ENCODE data around the gene PAX7.
"Not testable (repeated sequence)": the region's sequence is repeated elsewhere in the genome, so short reads cannot be mapped to it uniquely, and the experiment has no call there.

The PAX7 gene

GRCh38 chr1:18761948-18762840, 131.5 kb downstream of the PAX7 start:
- no peak for DNase-seq (ENCODE audit: low read depth in 2 of 2)

GRCh38 chr1:18764362-18764761, 133.7 kb downstream of the PAX7 start:
- DNase-seq (ENCODE audit: low read depth in 2 of 2) = no peak

GRCh38 chr1:18765725-18766124, 135.1 kb downstream of the PAX7 start:
- DNase-seq (ENCODE audit: low read depth in 2 of 2) = no peak

GRCh38 chr1:18766328-18766727, 135.7 kb downstream of the PAX7 start:
- DNase-seq (ENCODE audit: low read depth in 2 of 2) = no peak

- not testable (repeated sequence) for DNase-seq (ENCODE audit: low read depth in 2 of 2)
Observed at GRCh38 chr1:18767576-18767975, 136.9 kb downstream of the PAX7 start.

GRCh38 chr1:18768086-18768485, 137.4 kb downstream of the PAX7 start:
- no peak for DNase-seq (ENCODE audit: low read depth in 2 of 2)

- DNase-seq (ENCODE audit: low read depth in 2 of 2) = no peak
Observed at GRCh38 chr1:18769140-18769539, 138.5 kb downstream of the PAX7 start.

GRCh38 chr1:18770799-18771198, 140.2 kb downstream of the PAX7 start:
- DNase-seq (ENCODE audit: low read depth in 2 of 2) = no peak

- no peak for DNase-seq (ENCODE audit: low read depth in 2 of 2)
Observed at GRCh38 chr1:18773753-18774152, 143.1 kb downstream of the PAX7 start.

GRCh38 chr1:18775341-18775740, 144.7 kb downstream of the PAX7 start:
- DNase-seq (ENCODE audit: low read depth in 2 of 2) = no peak

- no peak for DNase-seq (ENCODE audit: low read depth in 2 of 2)
Observed at GRCh38 chr1:18776777-18777176, 146.1 kb downstream of the PAX7 start.

GRCh38 chr1:18778437-18778836, 147.8 kb downstream of the PAX7 start:
- DNase-seq (ENCODE audit: low read depth in 2 of 2) = no peak

- DNase-seq (ENCODE audit: low read depth in 2 of 2) = no peak
Observed at GRCh38 chr1:18781031-18781430, 150.4 kb downstream of the PAX7 start.

- DNase-seq (ENCODE audit: low read depth in 2 of 2) = no peak
Observed at GRCh38 chr1:18783705-18784481, 153.2 kb downstream of the PAX7 start.

GRCh38 chr1:18784482-18784831, 153.8 kb downstream of the PAX7 start:
- no peak for DNase-seq (ENCODE audit: low read depth in 2 of 2)

- DNase-seq (ENCODE audit: low read depth in 2 of 2) = no peak
Observed at GRCh38 chr1:18786149-18786548, 155.5 kb downstream of the PAX7 start.

- no peak for DNase-seq (ENCODE audit: low read depth in 2 of 2)
Observed at GRCh38 chr1:18787825-18788385, 157.3 kb downstream of the PAX7 start.

- DNase-seq (ENCODE audit: low read depth in 2 of 2) = no peak
Observed at GRCh38 chr1:18789246-18789645, 158.6 kb downstream of the PAX7 start.

GRCh38 chr1:18792747-18793146, 162.1 kb downstream of the PAX7 start:
- DNase-seq (ENCODE audit: low read depth in 2 of 2) = no peak

GRCh38 chr1:18793164-18793563, 162.5 kb downstream of the PAX7 start:
- DNase-seq (ENCODE audit: low read depth in 2 of 2) = no peak

- no peak for DNase-seq (ENCODE audit: low read depth in 2 of 2)
Observed at GRCh38 chr1:18794051-18794450, 163.4 kb downstream of the PAX7 start.

- DNase-seq (ENCODE audit: low read depth in 2 of 2) = no peak
Observed at GRCh38 chr1:18794561-18794960, 163.9 kb downstream of the PAX7 start.
